Superior temporal gyrus (tissue), 1 donor: ENCODE data around the gene LAMA2.
A peak's percentile ranks its signal among the peaks of the same experiment; 100 is the strongest.

Source experiments
- DNase-seq: peaks from one replicate; pipeline ENCODE4 v3.0.0-alpha.2; 2016; ENCODE audit errors: extremely low spot score

Gene LAMA2

DNA sequence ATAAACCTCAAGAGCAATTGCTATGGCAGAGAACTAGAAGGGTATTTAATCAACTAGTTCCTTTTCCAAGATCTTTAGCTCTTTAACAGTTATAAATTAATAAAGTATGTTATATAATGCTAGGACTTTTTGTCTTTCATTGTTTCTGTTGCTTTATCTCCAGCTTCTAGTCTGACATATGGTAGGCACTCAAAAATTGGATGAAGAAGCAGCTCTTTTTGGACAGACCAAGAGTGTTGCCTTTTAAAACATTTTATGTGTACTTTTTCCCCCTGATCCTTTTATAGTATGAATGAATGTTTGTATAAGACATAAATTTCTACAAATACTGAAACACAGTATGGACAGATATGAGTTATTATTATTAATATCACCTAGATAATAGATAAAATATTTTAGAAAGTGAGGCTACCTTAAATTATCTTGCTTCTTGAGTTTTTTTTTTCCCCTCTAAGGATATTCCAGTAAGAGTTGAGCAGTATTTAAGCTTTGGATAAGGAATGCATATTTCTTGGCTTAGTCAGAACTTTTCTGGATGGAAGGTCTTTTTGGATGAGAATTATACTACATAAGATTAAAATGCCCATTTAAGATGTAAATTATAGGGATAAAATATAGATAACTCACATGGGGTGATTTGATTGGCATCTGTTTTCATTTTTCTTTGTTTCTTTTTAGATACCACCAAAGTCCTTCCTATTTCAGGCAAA lies 16.6 kb downstream of the LAMA2 start:
- DNase-seq: no peak

DNA sequence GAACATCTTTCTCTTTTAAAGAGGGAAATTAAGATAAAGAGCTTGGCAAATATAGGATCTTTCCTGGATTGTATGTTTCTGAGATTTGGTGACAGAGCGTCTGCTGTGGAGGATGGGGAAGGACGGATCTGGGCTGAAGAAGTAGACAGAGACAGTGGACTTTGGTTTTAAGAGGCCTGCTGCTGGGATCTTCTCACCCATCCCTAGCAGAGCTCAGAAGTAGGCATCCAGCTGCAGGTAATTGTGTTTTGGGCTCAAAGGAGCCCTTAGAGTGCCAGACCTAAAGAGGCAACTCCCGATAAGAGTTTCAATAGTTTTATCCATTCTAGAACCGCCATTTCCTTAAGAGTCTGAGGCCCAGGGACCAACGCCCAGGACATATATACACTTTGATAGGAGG lies 20.8 kb downstream of the LAMA2 start:
- DNase-seq: no peak

DNA sequence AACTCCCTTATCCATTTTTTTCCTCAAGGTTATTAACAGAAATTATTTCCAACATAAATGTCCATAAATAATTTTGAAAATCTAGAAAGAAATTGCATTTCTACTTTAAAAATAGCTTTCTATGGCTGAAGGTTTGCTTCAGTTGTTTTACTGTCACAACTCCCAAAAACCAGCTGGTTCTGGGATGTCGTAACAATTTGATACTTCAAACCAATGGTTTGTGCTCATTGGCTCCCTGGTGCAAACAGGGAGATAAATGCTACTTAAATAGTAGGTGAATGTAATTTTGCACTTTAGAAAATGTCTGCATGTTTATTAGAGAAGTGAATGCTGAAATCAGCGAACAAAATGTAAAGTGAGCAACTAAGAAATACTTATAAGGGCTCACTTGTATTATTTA lies 31.1 kb downstream of the LAMA2 start:
- DNase-seq: no peak

- no peak for DNase-seq
Observed at GRCh38 chr6:128918886-128919285, 35.9 kb downstream of the LAMA2 start.

- no peak for DNase-seq
Observed at GRCh38 chr6:128919412-128920180, 36.7 kb downstream of the LAMA2 start.

GRCh38 chr6:128925765-128926164 lies 42.8 kb downstream of the LAMA2 start:
- DNase-seq: no peak

DNA sequence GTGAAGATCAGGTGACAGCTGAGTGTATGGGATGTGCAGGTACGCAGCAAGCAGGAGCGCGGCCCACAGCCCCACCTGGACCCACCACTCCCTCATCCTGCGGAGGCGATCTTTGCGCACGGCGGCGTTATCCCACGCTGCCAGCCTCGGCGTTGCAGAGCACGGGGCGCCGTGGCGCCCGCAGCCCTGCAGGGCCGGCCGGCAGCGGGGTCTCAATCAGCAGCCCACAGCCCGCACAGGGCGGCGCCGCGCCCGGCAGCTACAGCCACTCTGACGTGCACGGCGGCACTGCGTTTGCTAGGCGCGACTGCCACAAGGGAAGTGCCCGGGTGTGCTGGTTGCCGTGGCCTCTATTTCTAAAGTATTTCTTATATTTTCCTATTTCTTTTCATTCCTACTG lies 46.9 kb downstream of the LAMA2 start:
- no peak for DNase-seq

GRCh38 chr6:128930321-128930720 lies 47.4 kb downstream of the LAMA2 start:
- no peak for DNase-seq

- DNase-seq: no peak
Observed at GRCh38 chr6:128932061-128932460, 49.1 kb downstream of the LAMA2 start.

GRCh38 chr6:128950864-128951263 lies 67.9 kb downstream of the LAMA2 start:
- no peak for DNase-seq

- DNase-seq: no peak
Observed at GRCh38 chr6:128952902-128953301, 70.0 kb downstream of the LAMA2 start.

DNA sequence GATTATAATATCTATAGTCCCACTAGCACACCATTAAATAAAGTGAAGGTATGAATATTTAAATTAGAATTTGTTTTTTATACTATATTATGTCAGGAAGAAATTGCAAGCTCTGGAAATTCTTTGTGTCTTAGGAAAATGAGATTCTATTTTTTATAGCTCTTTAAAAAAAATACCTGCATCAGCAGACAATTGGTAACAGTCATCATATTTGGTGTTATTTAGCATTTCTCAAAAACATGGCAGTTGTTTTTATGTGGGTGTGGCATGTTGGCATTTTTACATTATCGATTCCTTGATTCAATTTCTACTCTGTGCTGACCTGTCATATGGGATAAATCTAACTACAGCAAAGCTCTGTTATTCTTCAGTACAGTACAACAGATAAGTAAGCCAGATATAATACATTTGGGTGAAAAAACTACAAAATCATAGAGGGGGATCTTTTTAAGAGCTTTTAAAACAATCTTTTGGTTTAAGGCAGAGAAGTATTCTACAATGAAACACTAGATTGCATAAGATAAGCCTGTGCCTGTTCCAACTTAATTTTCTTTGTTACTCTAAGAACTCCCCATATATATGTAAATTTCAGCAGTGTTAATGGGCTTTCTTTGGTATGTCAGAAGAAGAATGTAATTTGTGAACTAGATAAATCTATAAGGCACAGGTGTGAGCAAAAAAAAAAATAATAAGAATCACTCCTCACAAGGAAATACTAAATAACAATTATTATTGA lies 71.5 kb downstream of the LAMA2 start:
- DNase-seq: no peak

DNA sequence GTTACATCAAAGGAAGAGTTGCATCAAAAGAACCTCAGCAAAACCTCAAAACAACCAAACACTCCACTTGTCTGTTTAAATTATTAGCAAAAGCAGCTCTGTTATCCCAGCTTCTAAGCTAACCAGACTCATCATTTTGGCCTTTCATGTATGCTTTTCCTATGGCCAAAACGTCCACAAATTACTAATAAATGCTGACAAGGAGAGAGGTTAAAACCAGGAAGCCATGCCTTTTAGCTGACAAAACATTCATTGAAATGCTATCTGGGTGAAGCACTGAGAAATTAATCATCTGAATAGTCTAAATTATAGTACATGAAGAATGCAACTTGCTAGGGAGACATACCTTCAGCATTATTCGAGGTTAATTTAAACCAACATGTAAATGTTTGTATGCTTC lies 80.6 kb downstream of the LAMA2 start:
- no peak for DNase-seq

DNA sequence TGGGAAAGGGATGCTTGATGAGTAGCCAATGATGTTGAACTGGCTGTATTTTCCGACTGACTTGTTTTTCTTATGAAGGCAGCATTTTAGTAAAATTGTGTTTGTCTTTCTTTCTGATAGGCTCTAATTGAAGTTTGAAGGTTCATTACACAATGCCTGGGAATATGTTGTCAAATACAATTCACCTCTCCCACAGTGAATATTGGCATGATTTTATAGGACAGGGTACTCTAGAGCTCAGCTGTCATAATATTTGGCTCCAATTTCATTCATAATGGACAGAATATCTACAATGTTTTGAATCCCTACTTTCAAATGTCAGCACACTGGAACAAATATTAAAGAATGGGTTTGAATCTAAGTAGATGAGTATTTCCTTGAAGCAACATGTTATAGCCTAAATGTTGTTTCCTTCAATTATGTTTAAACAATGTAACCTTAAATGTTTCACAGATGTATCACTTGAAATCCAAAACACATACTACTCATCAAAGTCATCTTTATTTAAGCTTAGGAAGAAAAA lies 81.4 kb downstream of the LAMA2 start:
- DNase-seq: no peak

GRCh38 chr6:128964771-128965170 lies 81.8 kb downstream of the LAMA2 start:
- DNase-seq: no peak

DNA sequence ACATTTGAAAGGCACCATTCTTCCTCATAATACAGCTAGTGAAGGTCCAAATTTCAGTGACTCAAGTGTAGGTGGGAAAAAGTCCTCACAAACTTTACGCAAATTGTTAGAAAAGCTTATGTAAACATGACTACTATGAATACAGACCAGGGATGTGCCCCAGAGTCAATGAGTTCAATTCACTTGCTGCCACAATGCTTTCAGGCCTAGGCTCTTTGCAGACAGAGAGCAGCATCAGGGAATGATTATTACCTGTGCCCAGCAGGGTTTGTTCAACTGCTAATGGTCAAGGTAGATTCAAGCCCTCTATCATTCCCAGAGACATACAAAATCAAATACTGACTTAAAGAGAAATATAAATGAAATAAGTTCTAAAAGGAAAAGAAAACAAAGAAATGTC lies 84.0 kb downstream of the LAMA2 start:
- no peak for DNase-seq

GRCh38 chr6:128979071-128979470 lies 96.1 kb downstream of the LAMA2 start:
- DNase-seq: no peak

DNA sequence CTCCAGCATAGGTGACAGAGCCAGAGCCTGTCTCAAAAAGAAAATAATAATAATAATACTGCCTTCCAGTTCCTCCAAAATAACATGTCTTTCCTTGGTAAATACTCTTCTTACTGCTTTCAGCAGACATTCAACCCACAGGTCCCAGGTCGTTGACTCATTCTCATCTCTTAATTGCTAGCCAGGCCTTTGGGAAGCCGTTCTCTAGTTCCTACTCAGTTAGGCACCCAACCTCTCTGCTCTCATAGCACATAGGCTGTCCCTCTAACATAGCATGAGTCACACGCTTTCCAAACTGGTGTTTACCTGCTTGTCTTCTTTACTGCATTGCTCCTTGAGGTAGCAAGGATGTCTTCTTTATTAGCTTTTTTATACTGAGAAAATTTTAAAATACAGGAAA lies 98.8 kb downstream of the LAMA2 start:
- DNase-seq: no peak

- DNase-seq: no peak
Observed at GRCh38 chr6:128990360-128990759, 107.4 kb downstream of the LAMA2 start.

GRCh38 chr6:128990915-128991314 lies 108.0 kb downstream of the LAMA2 start:
- no peak for DNase-seq

DNA sequence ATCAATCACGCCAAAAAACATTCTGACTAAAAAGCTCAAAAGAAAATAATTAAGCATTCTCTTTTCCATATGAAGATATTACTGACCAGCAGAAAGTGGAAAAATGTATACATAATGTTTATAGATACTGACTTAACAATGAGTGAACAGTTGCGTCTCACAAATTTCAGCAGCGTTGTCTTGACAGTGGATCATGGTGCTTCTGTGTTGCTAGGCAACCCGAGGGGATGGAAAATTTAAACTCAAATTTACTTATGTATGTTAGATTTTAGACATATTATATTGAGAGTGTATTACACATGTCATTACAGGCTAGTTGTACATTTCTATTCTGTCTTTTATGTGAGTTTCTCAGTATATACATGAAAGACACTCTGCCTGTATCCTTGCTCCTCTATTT lies 110.2 kb downstream of the LAMA2 start:
- DNase-seq: peak; percentile 38

GRCh38 chr6:128997880-128998279 lies 114.9 kb downstream of the LAMA2 start:
- DNase-seq: no peak
